ENCODE results near the gene NIN.

DNA sequence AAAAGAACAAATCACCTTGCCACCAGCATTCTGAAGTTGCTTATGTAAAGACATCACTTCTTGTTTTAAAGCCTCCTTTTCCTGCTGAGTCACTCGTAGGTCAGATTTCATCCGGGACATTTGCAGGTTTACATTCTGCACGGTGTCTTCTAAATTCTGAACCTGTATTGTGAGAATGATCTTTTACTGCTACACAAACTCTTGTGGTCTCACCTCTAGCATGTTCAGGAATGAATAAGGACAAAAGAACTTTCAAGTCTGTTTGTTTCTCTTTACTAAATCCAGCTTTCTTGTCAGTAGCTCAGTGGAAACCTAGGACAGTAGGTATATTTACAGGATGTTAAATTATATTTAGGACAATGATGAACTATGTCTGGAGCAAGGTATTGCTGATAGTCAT is 89.4 kb downstream of the NIN start:
- TF ChIP-seq, protein P1, sequence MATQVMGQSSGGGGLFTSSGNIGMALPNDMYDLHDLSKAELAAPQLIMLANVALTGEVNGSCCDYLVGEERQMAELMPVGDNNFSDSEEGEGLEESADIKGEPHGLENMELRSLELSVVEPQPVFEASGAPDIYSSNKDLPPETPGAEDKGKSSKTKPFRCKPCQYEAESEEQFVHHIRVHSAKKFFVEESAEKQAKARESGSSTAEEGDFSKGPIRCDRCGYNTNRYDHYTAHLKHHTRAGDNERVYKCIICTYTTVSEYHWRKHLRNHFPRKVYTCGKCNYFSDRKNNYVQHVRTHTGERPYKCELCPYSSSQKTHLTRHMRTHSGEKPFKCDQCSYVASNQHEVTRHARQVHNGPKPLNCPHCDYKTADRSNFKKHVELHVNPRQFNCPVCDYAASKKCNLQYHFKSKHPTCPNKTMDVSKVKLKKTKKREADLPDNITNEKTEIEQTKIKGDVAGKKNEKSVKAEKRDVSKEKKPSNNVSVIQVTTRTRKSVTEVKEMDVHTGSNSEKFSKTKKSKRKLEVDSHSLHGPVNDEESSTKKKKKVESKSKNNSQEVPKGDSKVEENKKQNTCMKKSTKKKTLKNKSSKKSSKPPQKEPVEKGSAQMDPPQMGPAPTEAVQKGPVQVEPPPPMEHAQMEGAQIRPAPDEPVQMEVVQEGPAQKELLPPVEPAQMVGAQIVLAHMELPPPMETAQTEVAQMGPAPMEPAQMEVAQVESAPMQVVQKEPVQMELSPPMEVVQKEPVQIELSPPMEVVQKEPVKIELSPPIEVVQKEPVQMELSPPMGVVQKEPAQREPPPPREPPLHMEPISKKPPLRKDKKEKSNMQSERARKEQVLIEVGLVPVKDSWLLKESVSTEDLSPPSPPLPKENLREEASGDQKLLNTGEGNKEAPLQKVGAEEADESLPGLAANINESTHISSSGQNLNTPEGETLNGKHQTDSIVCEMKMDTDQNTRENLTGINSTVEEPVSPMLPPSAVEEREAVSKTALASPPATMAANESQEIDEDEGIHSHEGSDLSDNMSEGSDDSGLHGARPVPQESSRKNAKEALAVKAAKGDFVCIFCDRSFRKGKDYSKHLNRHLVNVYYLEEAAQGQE (IDR thresholded peaks at IDR 0.05; ENCODE audit: borderline replicate concordance), result no peak
- no peak for TF ChIP-seq EZH2 (IDR thresholded peaks at IDR 0.05; ENCODE audit: borderline replicate concordance, insufficient read depth, low read length, poor library complexity, severe bottlenecking)
- no peak for TF ChIP-seq SMC3 (conservative IDR thresholded peaks at IDR 0.05; ENCODE audit: poor library complexity)
- TF ChIP-seq, protein P2, sequence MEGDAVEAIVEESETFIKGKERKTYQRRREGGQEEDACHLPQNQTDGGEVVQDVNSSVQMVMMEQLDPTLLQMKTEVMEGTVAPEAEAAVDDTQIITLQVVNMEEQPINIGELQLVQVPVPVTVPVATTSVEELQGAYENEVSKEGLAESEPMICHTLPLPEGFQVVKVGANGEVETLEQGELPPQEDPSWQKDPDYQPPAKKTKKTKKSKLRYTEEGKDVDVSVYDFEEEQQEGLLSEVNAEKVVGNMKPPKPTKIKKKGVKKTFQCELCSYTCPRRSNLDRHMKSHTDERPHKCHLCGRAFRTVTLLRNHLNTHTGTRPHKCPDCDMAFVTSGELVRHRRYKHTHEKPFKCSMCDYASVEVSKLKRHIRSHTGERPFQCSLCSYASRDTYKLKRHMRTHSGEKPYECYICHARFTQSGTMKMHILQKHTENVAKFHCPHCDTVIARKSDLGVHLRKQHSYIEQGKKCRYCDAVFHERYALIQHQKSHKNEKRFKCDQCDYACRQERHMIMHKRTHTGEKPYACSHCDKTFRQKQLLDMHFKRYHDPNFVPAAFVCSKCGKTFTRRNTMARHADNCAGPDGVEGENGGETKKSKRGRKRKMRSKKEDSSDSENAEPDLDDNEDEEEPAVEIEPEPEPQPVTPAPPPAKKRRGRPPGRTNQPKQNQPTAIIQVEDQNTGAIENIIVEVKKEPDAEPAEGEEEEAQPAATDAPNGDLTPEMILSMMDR (IDR thresholded peaks at IDR 0.05; ENCODE audit: poor library complexity, severe bottlenecking), result no peak
- TF ChIP-seq EP300 (conservative IDR thresholded peaks at IDR 0.05; ENCODE audit: poor library complexity, severe bottlenecking), result no peak
